Fibroblast of mammary gland (primary cell): Measurements from ENCODE around the gene CAPS2.

Experiments used
- DNase-seq: peaks from one replicate; pipeline ENCODE4 v3.0.0-alpha.2; 2010; ENCODE audit warnings: low read depth
- H3K4me3 ChIP-seq: 2 replicates; pipeline ENCODE4 v1.5.1; 2011; ENCODE audit warnings: low read depth, mild to moderate bottlenecking, low read length, moderate library complexity; ENCODE audit not compliant: control insufficient read depth
- CTCF ChIP-seq: conservative IDR thresholded peaks from 2 replicates; pipeline ENCODE4 v1.5.1; 2011; ENCODE audit warnings: low read depth, low read length, inconsistent platforms; ENCODE audit not compliant: control insufficient read depth, insufficient read depth

The CAPS2 gene

DNA sequence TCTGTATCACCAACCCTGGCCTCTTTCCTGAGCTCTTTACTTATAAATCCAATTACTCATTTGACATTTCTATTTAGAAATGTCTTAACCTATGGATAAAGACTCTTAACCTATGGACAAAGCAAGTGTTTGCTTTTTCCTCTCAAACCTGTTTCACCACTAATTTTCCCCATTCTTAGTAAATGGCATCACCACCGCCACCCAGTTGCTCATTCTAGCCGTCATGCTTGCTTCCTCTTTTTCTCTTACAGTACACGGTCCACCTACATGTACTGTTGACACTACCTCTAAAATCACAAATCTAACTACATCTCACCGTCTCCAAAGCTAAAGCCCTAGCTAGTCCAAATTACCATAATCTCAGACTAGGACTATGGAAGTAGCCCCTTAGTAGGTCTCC lies 60.0 kb downstream of the CAPS2 start:
- no peak for TF ChIP-seq CTCF
- H3K4me3 ChIP-seq: no peak overlapping the region
- DNase-seq: no peak

- no peak for TF ChIP-seq CTCF
- no peak for DNase-seq
- H3K4me3 ChIP-seq: no peak overlapping the region
Observed at GRCh38 chr12:75269209-75269608, 60.9 kb downstream of the CAPS2 start.

GRCh38 chr12:75260316-75260715 lies 69.8 kb downstream of the CAPS2 start:
- no peak overlapping the region for H3K4me3 ChIP-seq
- no peak for DNase-seq
- no peak for TF ChIP-seq CTCF

DNA sequence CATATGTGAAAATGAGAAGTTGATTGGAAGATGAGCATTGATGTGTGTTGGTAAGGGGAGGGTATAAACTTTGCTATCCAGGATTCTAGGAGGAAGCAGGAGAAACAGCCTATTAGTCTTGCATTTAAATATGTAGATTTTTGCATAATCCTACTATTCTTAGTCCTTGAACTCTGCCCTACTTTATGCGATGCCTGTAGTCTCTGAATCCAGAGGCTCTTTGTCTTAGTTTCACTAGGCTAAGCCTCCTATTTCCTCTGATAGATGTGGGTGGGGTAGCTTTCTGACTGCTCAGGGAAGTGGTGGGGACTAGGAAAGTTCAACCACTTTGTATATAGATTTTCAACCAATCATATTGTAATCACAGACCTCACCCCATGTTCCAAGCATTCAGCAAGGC lies 71.0 kb downstream of the CAPS2 start:
- no peak overlapping the region for H3K4me3 ChIP-seq
- no peak for DNase-seq
- no peak for TF ChIP-seq CTCF

GRCh38 chr12:75257510-75257909 lies 72.6 kb downstream of the CAPS2 start:
- no peak overlapping the region for H3K4me3 ChIP-seq
- no peak for DNase-seq
- no peak for TF ChIP-seq CTCF

DNA sequence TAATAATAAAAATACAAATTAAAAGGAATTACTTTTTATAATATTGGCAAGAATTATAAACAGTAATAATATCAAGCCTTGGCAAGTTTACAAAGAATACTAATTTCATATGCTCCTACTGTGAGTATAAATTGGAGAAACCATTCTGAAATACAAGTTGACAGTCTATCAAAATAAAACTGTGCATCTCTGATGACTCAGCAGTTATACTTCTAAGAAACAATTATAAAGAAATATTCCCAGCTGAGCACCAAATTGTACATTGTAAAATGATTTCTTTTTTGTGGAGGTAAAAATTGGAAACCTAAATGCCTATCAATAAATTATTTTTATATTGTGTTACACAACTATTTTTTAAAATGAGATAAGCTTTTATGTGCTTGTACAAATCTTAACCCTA lies 85.0 kb downstream of the CAPS2 start:
- no peak for DNase-seq
- no peak for TF ChIP-seq CTCF
- H3K4me3 ChIP-seq: no peak overlapping the region

DNA sequence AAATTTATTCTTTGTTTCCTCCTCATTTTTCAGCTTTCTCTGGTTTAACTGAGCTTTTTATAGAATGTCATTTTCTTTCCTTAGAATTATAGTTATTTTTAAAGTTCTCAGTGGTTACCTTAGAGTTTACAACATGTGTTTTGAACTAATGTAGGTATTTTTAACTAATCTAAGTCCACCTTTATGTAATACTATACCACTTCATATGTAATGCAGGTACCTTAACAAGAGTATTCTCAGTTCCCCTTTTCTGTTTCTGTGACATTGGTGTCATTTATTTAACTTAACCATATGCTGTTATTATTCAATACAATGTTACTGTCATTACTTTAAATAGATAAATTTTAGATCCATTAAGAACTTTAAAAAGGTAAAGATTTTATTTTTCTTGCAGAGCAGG lies 90.1 kb downstream of the CAPS2 start:
- no peak for TF ChIP-seq CTCF
- no peak for DNase-seq
- no peak overlapping the region for H3K4me3 ChIP-seq
